Activated B cell treated with CpG ODN at 0.5 μM for 24 hours (primary cell): Measurements from ENCODE around the gene PAAF1. TPM values are rescaled to one million over a fixed set of nuclear protein-coding genes. Genes with fewer than 3 reads are reported as not detected.

Source experiments
- ATAC-seq: fragments of 200-7000 bp; cut with Tn5 transposase; one replicate; pipeline ENCODE4 v1.10.0; 2021; ENCODE audit warnings: low read depth, mild to moderate bottlenecking, moderate library complexity
- CTCF ChIA-PET: fragments of 350-600 bp; sonication (Branson Sonifier 250); formaldehyde crosslinking; loops from one replicate; lab custom pipeline; 2021; ENCODE audit warnings: antibody characterized with exemption; lab: Charles Lee
- POLR2A ChIA-PET: fragments of 350-600 bp; sonication (Branson Sonifier 250); formaldehyde crosslinking; loops from one replicate; lab custom pipeline; 2021; ENCODE audit warnings: antibody characterized with exemption; lab: Charles Lee
- DNase-seq: peaks from one replicate; pipeline ENCODE4 v3.0.0; 2022
- H3K27ac Mint-ChIP-seq: one replicate; pipeline ENCODE4 v1.8.0; 2020; ENCODE audit warnings: mixed read lengths
- H3K27me3 Mint-ChIP-seq: one replicate; pipeline ENCODE4 v1.8.0; 2021; ENCODE audit warnings: mixed read lengths
- H3K36me3 Mint-ChIP-seq: one replicate; pipeline ENCODE4 v1.8.0; 2021; ENCODE audit warnings: low read depth, mixed read lengths
- H3K4me1 Mint-ChIP-seq: one replicate; pipeline ENCODE4 v1.8.0; 2021; ENCODE audit warnings: mixed read lengths
- H3K4me3 Mint-ChIP-seq: one replicate; pipeline ENCODE4 v1.8.0; 2020; ENCODE audit warnings: mild to moderate bottlenecking, mixed read lengths
- H3K9me3 Mint-ChIP-seq: one replicate; pipeline ENCODE4 v1.8.0; 2020; ENCODE audit warnings: mixed read lengths
- CTCF ChIP-seq: fragments of 200-600 bp; IDR thresholded peaks from one replicate; pipeline ENCODE4 v1.8.0; 2022; ENCODE audit warnings: antibody characterized with exemption, mild to moderate bottlenecking
- intact Hi-C: fragments of 100-400 bp; cut with micrococcal nuclease; formaldehyde crosslinking; loops from one replicate; pipeline ENCODE4 v1.15.1; 2024
- total RNA-seq: library from RNA; stranded (reverse); gene quantifications from 2 replicates; pipeline ENCODE4 v1.2.3, GENCODE V29; 2022

The PAAF1 gene
- total RNA-seq, 1 donor from 2014 or later, result 20.2 TPM

GRCh38 chr11:73894725-73895335 lies 18.0 kb downstream of the PAAF1 start:
- ChIA-PET CTCF (no interaction called here), POLR2A (interaction anchor here (0.6 kb wide), 1 partner anchor 9 kb away, joined by 8 read pairs; no protein-coding TSS in a partner anchor)
- H3K27ac Mint-ChIP-seq, result no peak overlapping the region
- TF ChIP-seq CTCF, result no peak
- H3K4me1 Mint-ChIP-seq, result no peaks in the 10 kb centered on the region
- H3K36me3 Mint-ChIP-seq, result peaks cover 40% of the 10 kb centered on the region
- ATAC-seq (no peak), DNase-seq (no peak)
- H3K27me3 Mint-ChIP-seq, result no peaks in the 10 kb centered on the region
- H3K4me3 Mint-ChIP-seq, result no peak overlapping the region
- H3K9me3 Mint-ChIP-seq, result no peaks in the 10 kb centered on the region
- intact Hi-C loops, result no loop called here

DNA sequence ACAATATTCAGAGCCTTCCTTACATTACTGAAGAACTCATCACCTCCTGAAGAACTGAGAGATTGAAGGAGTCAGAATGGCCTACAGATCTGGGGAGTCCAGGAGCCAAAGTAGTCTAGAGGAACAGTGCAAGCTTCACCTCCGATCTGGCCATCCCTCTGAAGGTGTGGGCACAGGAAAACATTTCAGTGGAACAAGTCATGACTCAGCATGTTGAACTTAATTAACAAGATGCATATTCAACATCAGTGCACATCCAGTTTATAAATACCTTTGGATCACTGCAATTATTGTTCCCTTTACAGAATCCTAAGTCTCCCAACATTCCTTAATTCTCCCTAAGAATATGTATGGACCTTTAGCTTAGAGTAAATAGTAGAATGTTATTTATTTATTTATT lies 25.5 kb downstream of the PAAF1 start:
- no peak for TF ChIP-seq CTCF
- no peaks in the 10 kb centered on the region for H3K9me3 Mint-ChIP-seq
- CTCF ChIA-PET, result no interaction called here
- H3K4me3 Mint-ChIP-seq, result no peak overlapping the region
- ATAC-seq, result no peak
- H3K27me3 Mint-ChIP-seq, result no peaks in the 10 kb centered on the region
- DNase-seq, result no peak
- POLR2A ChIA-PET, result no interaction called here
- peaks cover 49% of the 10 kb centered on the region for H3K36me3 Mint-ChIP-seq
- no peak overlapping the region for H3K27ac Mint-ChIP-seq
- intact Hi-C loops, result no loop called here
- H3K4me1 Mint-ChIP-seq, result no peaks in the 10 kb centered on the region

DNA sequence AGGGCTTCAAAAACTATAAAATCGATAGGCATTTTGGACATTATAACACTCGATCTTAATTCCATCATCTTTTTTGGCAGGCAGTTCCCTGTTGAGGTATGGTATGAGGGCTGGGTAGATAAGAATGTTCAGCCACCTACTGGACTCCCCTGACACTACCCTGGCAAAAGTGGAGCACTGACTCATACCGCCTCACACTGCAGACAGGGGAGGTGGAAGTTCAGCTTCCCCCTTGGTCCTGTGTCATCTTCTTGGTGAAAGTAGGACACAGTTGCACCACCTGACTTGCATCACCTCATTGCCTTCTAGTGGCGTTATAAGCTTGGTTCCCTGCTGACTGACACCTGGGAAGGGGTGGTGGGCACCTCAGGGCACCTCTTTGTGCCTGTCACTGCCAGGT lies 30.4 kb downstream of the PAAF1 start:
- Mint-ChIP-seq H3K4me3 (no peak overlapping the region), H3K4me1 (no peaks in the 10 kb centered on the region), H3K9me3 (no peaks in the 10 kb centered on the region), H3K36me3 (peaks cover 51% of the 10 kb centered on the region), H3K27me3 (no peaks in the 10 kb centered on the region), H3K27ac (no peak overlapping the region)
- CTCF ChIA-PET, result no interaction called here
- POLR2A ChIA-PET, result no interaction called here
- no peak for TF ChIP-seq CTCF
- ATAC-seq (no peak), DNase-seq (no peak)
- intact Hi-C loops, result no loop called here

- no peak overlapping the region for H3K27ac Mint-ChIP-seq
- no peak overlapping the region for H3K4me3 Mint-ChIP-seq
- ChIA-PET POLR2A (no interaction called here), CTCF (no interaction called here)
- peaks cover 65% of the 10 kb centered on the region for H3K36me3 Mint-ChIP-seq
- intact Hi-C loops, result no loop called here
- ATAC-seq (no peak), DNase-seq (no peak)
- H3K9me3 Mint-ChIP-seq, result no peaks in the 10 kb centered on the region
- no peaks in the 10 kb centered on the region for H3K27me3 Mint-ChIP-seq
- no peaks in the 10 kb centered on the region for H3K4me1 Mint-ChIP-seq
- no peak for TF ChIP-seq CTCF
Observed at GRCh38 chr11:73912026-73912425, 35.2 kb downstream of the PAAF1 start.

DNA sequence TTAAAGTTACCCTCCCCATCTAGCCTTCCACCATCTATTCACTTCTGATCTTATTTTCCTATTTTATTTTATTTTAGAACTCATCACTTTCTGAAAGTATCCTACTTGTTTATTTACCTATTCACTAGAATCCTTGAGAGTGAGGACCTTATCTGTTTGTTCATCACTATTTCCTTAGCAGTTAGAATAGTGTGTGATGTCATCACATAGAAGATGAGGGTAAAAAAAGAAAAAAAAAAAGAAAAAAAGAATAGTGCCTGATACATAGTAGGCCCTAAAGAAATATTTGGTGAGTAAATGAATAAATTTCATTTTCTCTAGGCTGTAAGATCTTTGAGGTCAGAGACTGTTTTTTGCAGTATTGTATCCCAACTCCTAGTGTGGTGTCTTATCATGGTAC lies 36.7 kb downstream of the PAAF1 start:
- Mint-ChIP-seq H3K27ac (no peak overlapping the region), H3K27me3 (no peaks in the 10 kb centered on the region)
- no peak for TF ChIP-seq CTCF

More for the DNA sequence above, 36.7 kb downstream of the PAAF1 start:
- H3K4me1 Mint-ChIP-seq, result no peaks in the 10 kb centered on the region
- H3K4me3 Mint-ChIP-seq, result no peak overlapping the region
- no peak for DNase-seq
- POLR2A ChIA-PET, result no interaction called here
- CTCF ChIA-PET, result no interaction called here
- intact Hi-C loops, result no loop called here
- peaks cover 74% of the 10 kb centered on the region for H3K36me3 Mint-ChIP-seq
- no peaks in the 10 kb centered on the region for H3K9me3 Mint-ChIP-seq
- ATAC-seq, result no peak
